Endothelial cell of umbilical vein (primary cell): ENCODE measurements around the gene SYNGAP1. TPM values are rescaled to one million over a fixed set of nuclear protein-coding genes. Genes with fewer than 3 reads are reported as not detected.

Experiments used
- BruUV-seq: library from RNA; stranded (reverse); fragments of 400-500 nt; replicated peaks from 2 replicates; lab custom pipeline; 2021; lab: Mats Ljungman, UMichigan
- CTCF ChIA-PET: fragments of 300-600, 350-600 bp; sonication (Branson Sonifier 250); formaldehyde crosslinking; loops from one replicate; lab custom pipeline; 2021; ENCODE audit warnings: antibody characterized with exemption, inconsistent platforms; lab: Charles Lee
- POLR2A ChIA-PET: fragments of 300-600, 350-600 bp; sonication (Branson Sonifier 250); formaldehyde crosslinking; loops from one replicate; lab custom pipeline; 2021; ENCODE audit warnings: antibody characterized with exemption, inconsistent platforms; lab: Charles Lee
- DNase-seq: peaks from one replicate; pipeline ENCODE4 v3.0.0-alpha.2; 2011; ENCODE audit warnings: low read depth, low spot score
- FAIRE-seq: peaks from 2 replicates; lab custom pipeline; 2011; peaks lifted over from hg19 to GRCh38; lab: Jason Lieb, UNC
- H2AFZ ChIP-seq: 2 replicates; pipeline ENCODE4 v1.6.0; 2012; ENCODE audit warnings: low read depth, low read length, control low read depth, inconsistent platforms
- H3K27ac ChIP-seq: 2 replicates; pipeline ENCODE4 v1.5.1; 2011; ENCODE audit warnings: low read depth, mild to moderate bottlenecking, control low read depth, low read length, moderate library complexity; ENCODE audit not compliant: insufficient read depth
- H3K27me3 ChIP-seq, 2 experiments: 2 replicates each; pipeline versions ENCODE4 v1.6.0 to v1.6.1; 2011; ENCODE audit warnings: low read length in 2 of 2, mixed read lengths in 1 of 2; ENCODE audit not compliant: control insufficient read depth in 2 of 2, insufficient read depth in 2 of 2
- H3K36me3 ChIP-seq, 2 experiments: 2 replicates in 1 of 2; 3 replicates in 1 of 2; pipeline ENCODE4 v1.5.1; 2011; ENCODE audit warnings: low read length in 2 of 2, mild to moderate bottlenecking in 1 of 2, moderate library complexity in 1 of 2; ENCODE audit not compliant: control insufficient read depth in 2 of 2, insufficient read depth in 2 of 2; ENCODE audit errors: extremely low read depth in 1 of 2
- H3K4me1 ChIP-seq: 3 replicates; pipeline ENCODE4 v1.5.1; 2011; ENCODE audit warnings: mild to moderate bottlenecking, low read length; ENCODE audit not compliant: control insufficient read depth, insufficient read depth; ENCODE audit errors: extremely low read depth
- H3K4me2 ChIP-seq: 2 replicates; pipeline ENCODE4 v1.6.1; 2011; ENCODE audit warnings: low read length, control low read depth, mixed read lengths; ENCODE audit not compliant: insufficient read depth
- H3K4me3 ChIP-seq, 3 experiments: fragments of 200-600 bp in 1 of 3; sonication (generic), shearing (Covaris generic) in 1 of 3; replicated peaks in 1 of 3; 2 replicates each; pipeline ENCODE4 v1.5.1; 2011 to 2016; ENCODE audit warnings: control low read depth in 3 of 3, low read length in 3 of 3, mild to moderate bottlenecking in 2 of 3, inconsistent platforms in 1 of 3, low read depth in 1 of 3, moderate library complexity in 1 of 3; ENCODE audit not compliant: insufficient read depth in 1 of 3
- H3K79me2 ChIP-seq: 2 replicates; pipeline ENCODE4 v1.6.0; 2012; ENCODE audit warnings: low read length, inconsistent platforms; ENCODE audit not compliant: control insufficient read depth, insufficient read depth
- H3K9ac ChIP-seq: replicated peaks from 2 replicates; pipeline ENCODE3; 2011; ENCODE audit warnings: low read length, control low read depth; ENCODE audit not compliant: insufficient read depth; ENCODE audit errors: extremely low read depth
- H3K9me1 ChIP-seq: replicated peaks from 3 replicates; pipeline ENCODE4 v1.6.0; 2011; ENCODE audit warnings: mild to moderate bottlenecking, low read length; ENCODE audit not compliant: control insufficient read depth, insufficient read depth; ENCODE audit errors: extremely low read depth
- H3K9me3 ChIP-seq: replicated peaks from 2 replicates; pipeline ENCODE4 v1.5.1; 2012; ENCODE audit warnings: low read length, inconsistent platforms; ENCODE audit not compliant: control insufficient read depth, insufficient read depth
- H4K20me1 ChIP-seq: replicated peaks from 2 replicates; pipeline ENCODE3; 2011; ENCODE audit warnings: mild to moderate bottlenecking, low read length; ENCODE audit not compliant: control insufficient read depth, insufficient read depth; ENCODE audit errors: extremely low read depth
- EZH2 ChIP-seq: IDR thresholded peaks from 2 replicates; pipeline ENCODE4 v1.6.1; 2012; ENCODE audit warnings: borderline replicate concordance, low read depth, mild to moderate bottlenecking, moderate library complexity, low read length, inconsistent platforms; ENCODE audit not compliant: severe bottlenecking
- FOS ChIP-seq: IDR thresholded peaks from 2 replicates; pipeline ENCODE4 v1.6.1; 2011; ENCODE audit warnings: mild to moderate bottlenecking, low read length, moderate library complexity, borderline replicate concordance; ENCODE audit not compliant: insufficient read depth
- JUN ChIP-seq: IDR thresholded peaks from 2 replicates; pipeline ENCODE4 v1.6.1; 2011; ENCODE audit warnings: borderline replicate concordance, low read depth; ENCODE audit not compliant: insufficient read length, insufficient read depth
- MAX ChIP-seq: IDR thresholded peaks from 2 replicates; pipeline ENCODE4 v1.6.1; 2011; ENCODE audit not compliant: insufficient read depth, insufficient read length
- MYC ChIP-seq: IDR thresholded peaks from one replicate; pipeline ENCODE4 v1.6.1; 2011; ENCODE audit warnings: mild to moderate bottlenecking, low read depth, low read length
- POLR2AphosphoS5 ChIP-seq: IDR thresholded peaks from 2 replicates; pipeline ENCODE4 v1.6.1; 2012; ENCODE audit warnings: low read depth, mild to moderate bottlenecking, control low read depth, low read length, moderate library complexity; ENCODE audit not compliant: insufficient read depth
- dilution Hi-C: fragments of 300-500 bp; cut with MboI; formaldehyde crosslinking; loops from one replicate; pipeline ENCODE4 v1.15.0; 2019; ENCODE audit warnings: low sequenced_read_pairs; ENCODE audit not compliant: extremely low pct_ligation_motif_present
- intact Hi-C: fragments of 100-400 bp; cut with micrococcal nuclease; formaldehyde crosslinking; loops from one replicate; pipeline ENCODE4 v1.10.0; 2022
- polyA plus RNA-seq, 4 experiments: library from polyadenylated mRNA; depleted of rRNA in 3 of 4; stranded (reverse) in 3 of 4; unstranded in 1 of 4; fragments of >200 nt; gene quantifications; 2 replicates each; pipeline versions ENCODE4 v1.2.1 to v1.2.3, GENCODE V29; 2011 to 2012; ENCODE audit warnings: missing spikeins in 1 of 4
- total RNA-seq: library from RNA; stranded (reverse); gene quantifications from 2 replicates; pipeline ENCODE4 v1.2.3, GENCODE V29; 2021

The SYNGAP1 gene
- total and polyA plus RNA-seq, 2 donors (not counting 3 experiments of a cell fraction or from before 2014, with no cell fraction given) = 7.3 to 15.1 TPM

GRCh38 chr6:33456156-33456555 lies 36.3 kb downstream of the SYNGAP1 start:
- H2AFZ ChIP-seq = no peak overlapping the region
- ChIA-PET CTCF (no interaction called here), POLR2A (no interaction called here)
- no peaks in the 10 kb centered on the region for H4K20me1 ChIP-seq
- H3K27me3 ChIP-seq = no peaks in the 10 kb centered on the region
- no peaks in the 10 kb centered on the region for H3K9me1 ChIP-seq
- BruUV-seq = no TSS peak
- H3K79me2 ChIP-seq = no peaks in the 10 kb centered on the region
- H3K4me2 ChIP-seq = no peak overlapping the region
- dilution Hi-C loops (no loop called here), intact Hi-C loops (no loop called here)
- H3K4me1 ChIP-seq = peaks cover 3% of the 10 kb centered on the region
- no peak for FAIRE-seq
- no peak overlapping the region for H3K4me3 ChIP-seq
- no peak overlapping the region for H3K27ac ChIP-seq
- DNase-seq = no peak
- no peak for TF ChIP-seq FOS
- no peaks in the 10 kb centered on the region for H3K36me3 ChIP-seq
- no peaks in the 10 kb centered on the region for H3K9me3 ChIP-seq
- H3K9ac ChIP-seq = no peak overlapping the region

GRCh38 chr6:33458676-33459075 lies 38.8 kb downstream of the SYNGAP1 start:
- intact Hi-C loops (no loop called here), dilution Hi-C loops (no loop called here)
- Histone ChIP-seq H3K9me1 (no peaks in the 10 kb centered on the region), H2AFZ (no peak overlapping the region), H3K27me3 (peaks cover 0 to 4% of the 10 kb centered on the region in 2 experiments), H4K20me1 (no peaks in the 10 kb centered on the region), H3K9me3 (no peaks in the 10 kb centered on the region), H3K27ac (no peak overlapping the region), H3K4me3 (no peak overlapping the region), H3K4me1 (peaks cover 3% of the 10 kb centered on the region), H3K4me2 (no peak overlapping the region), H3K9ac (no peak overlapping the region), H3K36me3 (no peaks in the 10 kb centered on the region), H3K79me2 (no peaks in the 10 kb centered on the region)
- DNase-seq = no peak
- CTCF ChIA-PET = interaction anchor here (1.1 kb wide), 1 partner anchor 11 kb away, joined by 3 read pairs; no protein-coding TSS in a partner anchor
- BruUV-seq = no TSS peak
- no peak for TF ChIP-seq POLR2AphosphoS5
- no peak for TF ChIP-seq JUN
- no peak for TF ChIP-seq EZH2
- TF ChIP-seq MYC = no peak
- no peak for TF ChIP-seq FOS
- TF ChIP-seq MAX = no peak
- POLR2A ChIA-PET = no interaction called here
- no peak for FAIRE-seq
